GM19351 (cell line): Measurements from ENCODE around the gene ITLN1.
"Not testable (repeated sequence)": the region's sequence is repeated elsewhere in the genome, so short reads cannot be mapped to it uniquely, and the experiment has no call there.

Source experiments
- ATAC-seq: cut with Tn5 transposase; IDR thresholded peaks from one replicate; pipeline ENCODE4 v1.9.1; 2021; ENCODE audit warnings: mild to moderate bottlenecking, moderate library complexity; ENCODE audit not compliant: unreplicated experiment

Gene ITLN1

DNA sequence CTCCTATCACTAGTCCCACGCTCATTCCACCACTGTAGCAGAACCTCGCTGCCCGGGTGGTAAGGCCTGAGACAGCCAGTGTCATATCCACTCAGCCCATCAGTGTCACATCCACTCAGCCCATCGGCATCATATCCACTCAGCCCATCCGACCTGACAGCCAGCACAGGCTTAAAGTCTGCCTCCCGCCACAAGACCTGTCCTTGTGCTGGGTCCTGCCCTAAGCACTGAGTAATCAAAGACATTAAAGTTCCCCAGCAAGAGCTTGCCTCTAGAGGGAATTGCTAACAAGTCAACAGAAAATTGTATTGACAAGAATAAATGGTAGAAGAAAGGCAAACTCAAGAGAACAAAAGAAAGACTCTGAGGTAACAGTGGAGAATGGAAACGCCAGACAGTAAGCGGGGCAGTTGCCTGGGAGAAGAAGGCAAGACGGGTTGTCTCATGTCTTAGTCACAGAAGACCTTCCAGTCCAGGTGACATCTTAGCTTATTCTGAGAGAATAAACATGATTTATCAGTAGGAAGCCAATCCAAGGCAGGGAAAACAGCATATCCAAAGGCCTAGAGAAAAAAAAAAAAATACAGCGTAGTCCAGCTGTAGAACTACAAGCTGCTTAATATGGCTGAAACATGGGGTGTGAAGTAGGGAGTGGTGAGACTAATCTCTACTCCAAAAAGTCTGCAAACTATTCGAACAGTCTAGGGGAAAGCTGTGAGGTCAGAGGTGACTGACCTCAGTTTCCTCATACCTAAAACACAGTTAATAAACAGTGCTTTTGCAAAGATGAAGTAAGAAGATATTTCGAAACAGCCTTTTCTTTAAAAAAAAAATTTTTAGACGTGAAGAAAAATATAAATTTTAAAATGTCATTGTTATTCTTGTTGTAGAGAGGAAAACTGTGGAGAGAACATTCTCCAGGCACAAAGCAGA lies 1.1 kb downstream of the ITLN1 start:
- no peak for ATAC-seq

GRCh38 chr1:160882582-160882981 lies 2.4 kb downstream of the ITLN1 start:
- ATAC-seq, result no peak

- ATAC-seq, result not testable (repeated sequence)
These were observed 3.7 kb downstream of the ITLN1 start for GRCh38 chr1:160881264-160881663.

GRCh38 chr1:160880216-160880615 lies 4.8 kb downstream of the ITLN1 start:
- ATAC-seq, result no peak

GRCh38 chr1:160879056-160879455 lies 5.9 kb downstream of the ITLN1 start:
- no peak for ATAC-seq

GRCh38 chr1:160877221-160877620 lies 7.8 kb downstream of the ITLN1 start:
- no peak for ATAC-seq

GRCh38 chr1:160876311-160876710 lies 8.7 kb downstream of the ITLN1 start:
- no peak for ATAC-seq

DNA sequence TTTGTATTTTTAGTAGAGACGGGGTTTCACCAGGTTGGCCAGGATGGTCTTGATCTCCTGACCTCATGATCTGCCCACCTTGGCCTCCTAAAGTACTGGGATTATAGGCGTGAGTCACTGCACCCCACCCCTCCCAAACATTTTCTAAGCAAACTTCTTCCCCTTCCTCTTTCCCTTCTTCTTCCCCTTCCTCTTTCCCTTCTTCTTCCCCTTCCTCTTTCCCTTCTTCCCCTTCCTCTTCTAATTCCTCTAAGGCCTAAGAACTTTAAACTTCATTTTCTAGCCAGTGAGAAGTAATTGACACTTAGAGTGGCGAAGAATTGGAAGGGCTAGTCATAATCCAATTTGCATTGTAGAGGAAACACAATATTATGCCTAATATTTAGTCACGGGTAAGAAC lies 9.4 kb downstream of the ITLN1 start:
- ATAC-seq, result not testable (repeated sequence)

DNA sequence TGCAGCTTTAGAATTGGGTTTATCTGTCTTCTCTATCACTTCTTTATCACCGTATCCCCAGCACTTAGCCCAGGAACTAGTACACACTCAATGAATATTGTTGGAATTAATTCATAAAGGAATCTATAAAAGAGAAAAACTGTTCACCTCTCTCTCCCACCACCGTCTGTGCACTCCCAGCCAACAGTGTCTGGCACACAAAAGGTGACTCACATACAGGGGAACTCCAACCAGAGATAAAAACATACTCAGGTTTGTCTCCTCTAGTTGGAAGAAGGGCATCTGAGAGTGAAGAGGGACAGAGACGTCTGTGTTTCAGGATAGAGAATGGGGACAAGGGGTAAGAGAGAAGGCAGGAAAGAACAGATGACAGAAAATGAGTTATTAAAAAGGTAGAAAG lies 10.0 kb downstream of the ITLN1 start:
- ATAC-seq, result no peak

- ATAC-seq, result no peak
These were observed 16.8 kb downstream of the ITLN1 start for GRCh38 chr1:160868141-160868540.

DNA sequence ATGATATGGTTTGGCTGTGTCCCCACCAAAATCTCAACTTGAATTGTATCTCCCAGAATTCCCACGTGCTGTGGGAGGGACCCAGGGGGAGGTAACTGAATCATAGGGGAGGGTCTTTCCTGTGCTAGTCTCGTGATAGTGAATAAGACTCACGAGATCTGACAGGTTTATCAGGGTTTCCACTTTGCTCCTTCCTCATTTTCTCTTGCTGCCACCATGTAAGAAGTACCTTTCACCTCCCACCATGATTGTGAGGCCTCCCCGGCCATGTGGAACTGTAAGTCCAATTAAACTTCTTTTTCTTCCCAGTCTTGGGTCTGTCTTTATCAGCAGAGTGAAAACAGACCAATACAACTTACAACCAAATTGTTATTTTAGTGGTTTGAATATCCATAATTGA lies 17.3 kb downstream of the ITLN1 start:
- ATAC-seq, result not testable (repeated sequence)

- ATAC-seq, result no peak
These were observed 18.2 kb downstream of the ITLN1 start for GRCh38 chr1:160866695-160867260.

DNA sequence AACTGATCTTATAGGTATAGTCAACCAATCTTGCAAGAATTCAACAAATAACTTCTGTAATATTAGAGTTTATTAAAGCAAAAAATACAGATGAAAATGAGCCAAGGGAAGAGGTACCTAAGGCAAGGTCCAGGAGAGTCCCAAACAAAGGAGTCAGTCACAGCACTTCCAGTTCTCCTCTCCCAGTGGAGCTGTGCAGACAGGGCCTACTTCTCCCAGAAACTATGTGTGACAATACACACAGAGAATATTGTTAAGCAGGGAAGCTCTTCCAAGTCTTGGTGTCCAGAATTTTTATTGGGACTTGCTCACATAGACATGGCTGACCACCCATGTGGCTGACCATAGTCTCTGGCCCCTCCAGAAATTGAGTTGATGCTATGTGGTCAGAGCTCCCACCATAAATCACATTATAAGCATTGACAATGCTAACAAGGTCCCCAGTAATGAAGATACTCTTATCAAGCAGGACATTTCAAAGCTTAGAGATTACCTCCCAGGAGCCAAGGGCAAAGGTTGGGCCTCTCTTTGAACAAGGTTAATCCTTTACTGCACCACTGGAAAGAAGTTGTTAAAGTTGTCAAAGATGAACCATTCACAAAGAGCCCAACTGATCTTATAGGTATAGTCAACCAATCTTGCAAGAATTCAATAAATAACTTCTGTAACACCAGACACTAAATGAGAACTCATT lies 18.8 kb downstream of the ITLN1 start:
- no peak for ATAC-seq

DNA sequence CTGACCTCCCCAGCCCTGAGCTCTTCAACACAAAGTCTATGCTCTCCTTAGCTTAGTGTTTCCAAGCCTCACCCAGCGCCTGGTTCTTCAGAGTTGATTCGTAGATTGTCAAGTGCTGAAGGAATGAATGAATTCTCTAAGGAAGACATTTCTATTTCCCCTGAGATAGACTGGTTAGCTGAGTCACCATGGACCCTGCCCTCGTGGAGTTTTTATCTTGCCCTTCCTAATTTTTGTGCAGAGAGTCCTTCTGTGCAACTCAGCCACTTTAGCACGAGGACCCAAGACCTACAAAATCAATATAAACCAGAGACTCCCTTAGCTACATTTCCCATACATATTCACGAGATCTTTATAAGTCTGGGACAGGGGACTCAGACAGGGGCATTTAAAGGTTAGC lies 19.6 kb downstream of the ITLN1 start:
- no peak for ATAC-seq

GRCh38 chr1:160864173-160864572 lies 20.8 kb downstream of the ITLN1 start:
- no peak for ATAC-seq

DNA sequence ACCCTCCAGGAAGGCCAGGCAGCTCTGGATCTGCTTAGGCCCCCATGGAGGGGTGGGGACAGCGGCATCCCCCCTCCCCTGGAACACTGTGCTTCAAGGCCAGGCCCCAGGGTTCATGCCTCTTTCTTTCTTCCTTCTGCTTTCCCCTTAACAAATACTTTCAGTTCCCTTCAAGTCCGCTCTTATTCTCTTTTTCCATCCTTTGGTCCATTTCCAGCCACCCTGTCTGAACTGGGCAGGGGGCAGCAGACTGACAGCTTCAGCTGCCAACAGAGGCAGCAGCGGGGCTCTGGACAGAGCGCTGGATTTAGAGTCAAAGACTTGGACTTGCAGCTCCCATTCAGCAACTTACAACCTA lies 21.2 kb downstream of the ITLN1 start:
- no peak for ATAC-seq

- no peak for ATAC-seq
These were observed 21.8 kb downstream of the ITLN1 start for GRCh38 chr1:160863061-160863773.

- peak; percentile 83 for ATAC-seq
These were observed 22.5 kb downstream of the ITLN1 start, which contains the start of gene CD244 for GRCh38 chr1:160862203-160863060. TSS of gene CD244 (minus strand) at chr1:160862887. CDS start at chr1:160862677, 210 bp downstream.

DNA sequence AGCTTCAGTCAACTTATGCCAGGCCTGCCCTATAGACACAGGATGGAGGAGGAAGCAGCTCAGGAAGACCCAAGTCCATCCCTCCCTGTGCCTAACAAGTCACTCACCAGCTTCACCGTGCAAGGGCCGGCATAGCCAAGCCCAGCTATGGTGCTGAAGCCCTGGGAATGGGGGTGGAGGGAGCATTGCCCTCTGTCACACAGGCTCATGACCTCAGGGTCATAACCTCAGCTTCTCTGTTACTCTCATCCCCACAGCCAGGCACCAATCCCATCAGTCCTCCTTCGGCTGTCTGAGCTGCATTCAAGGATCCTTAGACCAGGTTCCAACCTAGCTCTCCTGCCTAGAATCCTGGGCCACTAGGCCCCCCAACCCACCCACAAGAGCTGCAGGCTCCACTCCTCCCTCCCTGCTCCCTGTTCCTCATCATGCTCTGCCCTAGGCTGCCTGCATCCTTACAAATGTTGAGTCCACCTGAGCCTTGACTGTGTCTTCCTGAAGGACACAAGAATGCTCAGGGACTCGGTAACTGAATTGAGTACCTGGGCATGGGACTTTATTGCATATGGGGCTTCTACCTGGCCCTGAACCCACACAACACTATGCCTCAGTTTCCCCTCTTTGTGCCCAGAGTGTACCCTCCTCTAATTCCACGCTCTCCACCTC lies 24.0 kb downstream of the ITLN1 start:
- ATAC-seq, result no peak

DNA sequence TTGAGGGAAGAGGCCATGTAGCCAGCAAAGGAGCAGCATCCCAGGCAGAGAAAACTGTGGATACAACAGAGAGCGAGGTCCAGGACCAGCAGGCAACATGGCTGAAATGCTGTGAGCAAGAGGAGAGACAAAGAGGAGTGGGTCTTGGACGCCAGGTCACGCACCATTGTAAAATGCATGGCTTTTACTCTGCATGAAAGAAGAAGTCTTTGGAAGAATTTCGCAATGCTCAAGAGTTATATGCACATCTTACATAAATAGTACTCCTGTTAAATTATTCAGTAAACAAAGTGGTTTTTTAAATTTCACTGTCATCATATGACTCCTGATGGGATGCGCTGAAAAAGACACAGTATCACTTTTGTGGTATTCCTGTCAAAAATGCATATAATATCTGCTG lies 25.8 kb downstream of the ITLN1 start:
- ATAC-seq, result no peak
